Activated CD4-positive, alpha-beta memory T cell treated with anti-CD3 and anti-CD28 coated beads for 36 hours (primary cell): ENCODE results near the gene PAEP. TPM values are rescaled to one million over a fixed set of nuclear protein-coding genes. Genes with fewer than 3 reads are reported as not detected.
"Not testable (repeated sequence)": the region's sequence is repeated elsewhere in the genome, so short reads cannot be mapped to it uniquely, and the experiment has no call there.

Source experiments
- CTCF ChIA-PET: fragments of 350-600 bp; sonication (Branson Sonifier 250); formaldehyde crosslinking; loops from one replicate; lab custom pipeline; 2021; ENCODE audit warnings: antibody characterized with exemption, inconsistent platforms; lab: Charles Lee
- POLR2A ChIA-PET: fragments of 350-600 bp; sonication (Branson Sonifier 250); formaldehyde crosslinking; loops from one replicate; lab custom pipeline; 2021; ENCODE audit warnings: antibody characterized with exemption; lab: Charles Lee
- DNase-seq: peaks from one replicate; pipeline ENCODE4 v3.0.0-alpha.2; 2020
- H3K27ac Mint-ChIP-seq: one replicate; pipeline ENCODE4 v1.8.0; 2021; ENCODE audit warnings: mixed read lengths
- H3K27me3 Mint-ChIP-seq: one replicate; pipeline ENCODE4 v1.8.0; 2021; ENCODE audit warnings: mixed read lengths
- H3K36me3 Mint-ChIP-seq: one replicate; pipeline ENCODE4 v1.8.0; 2021; ENCODE audit warnings: mixed read lengths
- H3K4me1 Mint-ChIP-seq: one replicate; pipeline ENCODE4 v1.8.0; 2021; ENCODE audit warnings: low read depth, mixed read lengths
- H3K4me3 Mint-ChIP-seq: one replicate; pipeline ENCODE4 v1.8.0; 2021; ENCODE audit warnings: mild to moderate bottlenecking, mixed read lengths
- H3K9me3 Mint-ChIP-seq: one replicate; pipeline ENCODE4 v1.8.0; 2021; ENCODE audit warnings: mixed read lengths
- intact Hi-C: fragments of 100-400 bp; cut with micrococcal nuclease; formaldehyde crosslinking; loops from one replicate; pipeline ENCODE4 v1.15.1; 2023
- total RNA-seq, 2 experiments: library from RNA; stranded (reverse); gene quantifications; one replicate each; pipeline ENCODE4 v1.2.3, GENCODE V29; 2021

Gene PAEP
- total RNA-seq, 2 experiments from 2014 or later = not detected

GRCh38 chr9:135547756-135548736 lies 13.5 kb upstream of the PAEP start:
- H3K4me1 Mint-ChIP-seq = no peaks in the 10 kb centered on the region
- no peaks in the 10 kb centered on the region for H3K36me3 Mint-ChIP-seq
- no peak overlapping the region for H3K27ac Mint-ChIP-seq
- no peaks in the 10 kb centered on the region for H3K9me3 Mint-ChIP-seq
- intact Hi-C loops = no loop called here
- H3K27me3 Mint-ChIP-seq = peaks cover 6% of the 10 kb centered on the region
- no peak for DNase-seq
- CTCF ChIA-PET = no interaction called here
- POLR2A ChIA-PET = no interaction called here
- no peak overlapping the region for H3K4me3 Mint-ChIP-seq

- H3K27ac Mint-ChIP-seq, POLR2A ChIA-PET, H3K4me1 Mint-ChIP-seq, H3K4me3 Mint-ChIP-seq, H3K27me3 Mint-ChIP-seq, H3K9me3 Mint-ChIP-seq, CTCF ChIA-PET, DNase-seq, H3K36me3 Mint-ChIP-seq, intact Hi-C loops: not testable (repeated sequence)
Observed at GRCh38 chr9:135549478-135550343, 11.8 kb upstream of the PAEP start.

- Mint-ChIP-seq H3K27me3 (no peaks in the 10 kb centered on the region), H3K4me1 (no peaks in the 10 kb centered on the region), H3K4me3 (no peak overlapping the region), H3K27ac (no peak overlapping the region), H3K9me3 (no peaks in the 10 kb centered on the region), H3K36me3 (no peaks in the 10 kb centered on the region)
- DNase-seq = no peak
- CTCF ChIA-PET = no interaction called here
- POLR2A ChIA-PET = no interaction called here
- intact Hi-C loops = no loop called here
Observed at GRCh38 chr9:135550344-135550918, 11.1 kb upstream of the PAEP start.

GRCh38 chr9:135551031-135551430 lies 10.5 kb upstream of the PAEP start:
- Mint-ChIP-seq H3K27me3 (no peaks in the 10 kb centered on the region), H3K4me1 (no peaks in the 10 kb centered on the region), H3K27ac (no peak overlapping the region), H3K9me3 (no peaks in the 10 kb centered on the region), H3K4me3 (no peak overlapping the region), H3K36me3 (no peaks in the 10 kb centered on the region)
- no peak for DNase-seq
- intact Hi-C loops = no loop called here
- CTCF ChIA-PET = no interaction called here
- POLR2A ChIA-PET = no interaction called here

GRCh38 chr9:135551456-135551855 lies 10.1 kb upstream of the PAEP start:
- Mint-ChIP-seq H3K27ac (no peak overlapping the region), H3K27me3 (no peaks in the 10 kb centered on the region), H3K4me1 (no peaks in the 10 kb centered on the region), H3K9me3 (no peaks in the 10 kb centered on the region), H3K36me3 (no peaks in the 10 kb centered on the region), H3K4me3 (no peak overlapping the region)
- ChIA-PET CTCF (no interaction called here), POLR2A (no interaction called here)
- no peak for DNase-seq
- intact Hi-C loops = no loop called here

- no peaks in the 10 kb centered on the region for H3K9me3 Mint-ChIP-seq
- intact Hi-C loops = no loop called here
Observed at GRCh38 chr9:135552021-135552697, 9.4 kb upstream of the PAEP start.

GRCh38 chr9:135552698-135553171 lies 8.8 kb upstream of the PAEP start:
- intact Hi-C loops = no loop called here
- ChIA-PET POLR2A (no interaction called here), CTCF (no interaction called here)
- no peaks in the 10 kb centered on the region for H3K9me3 Mint-ChIP-seq
- no peaks in the 10 kb centered on the region for H3K27me3 Mint-ChIP-seq
- no peak overlapping the region for H3K4me3 Mint-ChIP-seq
- no peaks in the 10 kb centered on the region for H3K36me3 Mint-ChIP-seq
- H3K4me1 Mint-ChIP-seq = no peaks in the 10 kb centered on the region
- no peak for DNase-seq
- H3K27ac Mint-ChIP-seq = no peak overlapping the region

More at GRCh38 chr9:135552021-135552697, 9.4 kb upstream of the PAEP start:
- no peak for DNase-seq
- H3K27me3 Mint-ChIP-seq = no peaks in the 10 kb centered on the region
- no peak overlapping the region for H3K27ac Mint-ChIP-seq
- H3K36me3 Mint-ChIP-seq = no peaks in the 10 kb centered on the region
- no peaks in the 10 kb centered on the region for H3K4me1 Mint-ChIP-seq
- H3K4me3 Mint-ChIP-seq = no peak overlapping the region
- ChIA-PET CTCF (no interaction called here), POLR2A (no interaction called here)

- H3K36me3 Mint-ChIP-seq = no peaks in the 10 kb centered on the region
- intact Hi-C loops = no loop called here
- no peaks in the 10 kb centered on the region for H3K4me1 Mint-ChIP-seq
- ChIA-PET POLR2A (no interaction called here), CTCF (no interaction called here)
- no peak overlapping the region for H3K27ac Mint-ChIP-seq
- H3K27me3 Mint-ChIP-seq = peaks cover 2% of the 10 kb centered on the region
- DNase-seq = no peak
- no peaks in the 10 kb centered on the region for H3K9me3 Mint-ChIP-seq
- H3K4me3 Mint-ChIP-seq = no peak overlapping the region
Observed at GRCh38 chr9:135554718-135555117, 6.8 kb upstream of the PAEP start.

GRCh38 chr9:135555203-135555602 lies 6.4 kb upstream of the PAEP start:
- Mint-ChIP-seq H3K4me3 (no peak overlapping the region), H3K27ac (no peak overlapping the region), H3K27me3 (peaks cover 3% of the 10 kb centered on the region), H3K36me3 (no peaks in the 10 kb centered on the region), H3K9me3 (no peaks in the 10 kb centered on the region), H3K4me1 (no peaks in the 10 kb centered on the region)
- intact Hi-C loops = no loop called here
- DNase-seq = no peak
- POLR2A ChIA-PET = no interaction called here
- CTCF ChIA-PET = no interaction called here

GRCh38 chr9:135555910-135556309 lies 5.6 kb upstream of the PAEP start:
- CTCF ChIA-PET = no interaction called here
- no peak overlapping the region for H3K4me3 Mint-ChIP-seq
- DNase-seq = no peak
- POLR2A ChIA-PET = no interaction called here
- no peaks in the 10 kb centered on the region for H3K4me1 Mint-ChIP-seq
- no peak overlapping the region for H3K27ac Mint-ChIP-seq
- peaks cover 3% of the 10 kb centered on the region for H3K27me3 Mint-ChIP-seq
- no peaks in the 10 kb centered on the region for H3K36me3 Mint-ChIP-seq
- intact Hi-C loops = no loop called here
- H3K9me3 Mint-ChIP-seq = no peaks in the 10 kb centered on the region

- H3K36me3 Mint-ChIP-seq = no peaks in the 10 kb centered on the region
- no peak for DNase-seq
Observed at GRCh38 chr9:135559606-135560005, 1.9 kb upstream of the PAEP start.

More at GRCh38 chr9:135559606-135560005, 1.9 kb upstream of the PAEP start:
- no peaks in the 10 kb centered on the region for H3K4me1 Mint-ChIP-seq
- H3K27me3 Mint-ChIP-seq = peaks cover 6% of the 10 kb centered on the region
- H3K9me3 Mint-ChIP-seq = no peaks in the 10 kb centered on the region
- H3K27ac Mint-ChIP-seq = no peak overlapping the region
- H3K4me3 Mint-ChIP-seq = no peak overlapping the region
- ChIA-PET CTCF (no interaction called here), POLR2A (no interaction called here)
- intact Hi-C loops = no loop called here
